HCT116 (cell line): ENCODE measurements around the gene TMEM91. TPM values are rescaled to one million over a fixed set of nuclear protein-coding genes. Genes with fewer than 3 reads are reported as not detected.

ENCODE experiments used
- ATAC-seq: fragments of 200-7000 bp; cut with Tn5 transposase; 2 replicates; pipeline ENCODE4 v1.9.1; 2020; ENCODE audit warnings: mild to moderate bottlenecking, moderate library complexity
- BruUV-seq: library from RNA; stranded (reverse); fragments of 400-500 nt; replicated peaks from 2 replicates; lab custom pipeline; 2021; lab: Mats Ljungman, UMichigan
- CTCF ChIA-PET: fragments of 300-600 bp; sonication (Branson Sonifier 250); formaldehyde crosslinking; loops from one replicate; lab custom pipeline; 2021; ENCODE audit warnings: antibody characterized with exemption; lab: Charles Lee
- POLR2A ChIA-PET: fragments of 300-600, 350-600 bp; sonication (Branson Sonifier 250); formaldehyde crosslinking; loops from one replicate; lab custom pipeline; 2021; ENCODE audit warnings: antibody characterized with exemption; lab: Charles Lee
- RAD21 ChIA-PET, 2 experiments: fragments of 300-600 bp; sonication (Branson Sonifier 250); formaldehyde crosslinking; loops; one replicate each; lab custom pipeline; 2023; ENCODE audit warnings: low total read pairs in 2 of 2; ENCODE audit not compliant: uncharacterized antibody in 2 of 2, unreplicated experiment in 2 of 2, low non-redundant PET in 1 of 2; lab: Charles Lee
- DNase-seq: peaks from one replicate; pipeline ENCODE4 v3.0.0-alpha.2; 2010; ENCODE audit warnings: low read depth, low spot score
- H2AFZ ChIP-seq: fragments of 200-600 bp; shearing (Covaris generic), sonication (generic); 2 replicates; pipeline ENCODE4 v1.6.1; 2017; ENCODE audit warnings: low read depth, mixed run types, mixed read lengths, antibody characterized with exemption, low read length; ENCODE audit not compliant: poor library complexity, severe bottlenecking
- H3K27ac ChIP-seq: 2 replicates; pipeline ENCODE4 v1.5.1; 2012; ENCODE audit warnings: low read depth, low read length
- H3K27me3 ChIP-seq: fragments of 200-600 bp; sonication (generic); 2 replicates; pipeline ENCODE4 v1.6.1; 2016; ENCODE audit warnings: mixed run types, low read length, mixed read lengths; ENCODE audit not compliant: insufficient read depth
- H3K36me3 ChIP-seq, 2 experiments: fragments of 200-500 bp in 1 of 2; fragments of 200-600 bp in 1 of 2; sonication (Bioruptor generic) in 1 of 2; sonication (generic) in 1 of 2; 2 replicates each; pipeline versions ENCODE4 v1.5.1 to v1.6.1; 2014 to 2016; ENCODE audit warnings: low read length in 2 of 2, inconsistent platforms in 1 of 2, mixed read lengths in 1 of 2, mixed run types in 1 of 2; ENCODE audit not compliant: insufficient read depth in 2 of 2, control insufficient read depth in 1 of 2
- H3K4me1 ChIP-seq, 2 experiments: fragments of 200-600 bp in 1 of 2; sonication (generic) in 1 of 2; 2 replicates each; pipeline versions ENCODE4 v1.5.1 to v1.6.1; 2012 to 2017; ENCODE audit warnings: low read length in 2 of 2, inconsistent platforms in 1 of 2, mild to moderate bottlenecking in 1 of 2, mixed read lengths in 1 of 2, mixed run types in 1 of 2, moderate library complexity in 1 of 2; ENCODE audit not compliant: insufficient read depth in 2 of 2, control insufficient read depth in 1 of 2
- H3K4me2 ChIP-seq: fragments of 200-600 bp; sonication (generic); 2 replicates; pipeline ENCODE4 v1.6.1; 2017; ENCODE audit warnings: mixed run types, low read length, mixed read lengths
- H3K4me3 ChIP-seq, 2 experiments: fragments of 200-600 bp in 1 of 2; sonication (generic) in 1 of 2; replicated peaks in 1 of 2; 2 replicates each; pipeline ENCODE4 v1.5.1; 2011 to 2016; ENCODE audit warnings: low read length in 2 of 2, control low read depth in 1 of 2, low read depth in 1 of 2, mild to moderate bottlenecking in 1 of 2, mixed read lengths in 1 of 2, mixed run types in 1 of 2
- H3K79me2 ChIP-seq: fragments of 200-600 bp; sonication (generic); 2 replicates; pipeline ENCODE4 v1.6.1; 2017; ENCODE audit warnings: mild to moderate bottlenecking, mixed run types, low read length, moderate library complexity, mixed read lengths; ENCODE audit not compliant: insufficient read depth
- H3K9ac ChIP-seq: fragments of 200-600 bp; sonication (generic); 2 replicates; pipeline ENCODE4 v1.6.1; 2016; ENCODE audit warnings: low read length, mixed read lengths
- H3K9me2 ChIP-seq: fragments of 200-600 bp; sonication (generic), shearing (Covaris generic); 2 replicates; pipeline ENCODE4 v1.6.1; 2017; ENCODE audit warnings: mixed run types, mild to moderate bottlenecking, moderate library complexity; ENCODE audit not compliant: insufficient read depth
- H3K9me3 ChIP-seq, 2 experiments: fragments of 200-500 bp in 1 of 2; fragments of 200-600 bp in 1 of 2; sonication (Bioruptor generic) in 1 of 2; sonication (generic) in 1 of 2; 2 replicates each; pipeline ENCODE4 v1.6.1; 2014 to 2017; ENCODE audit warnings: low read length in 2 of 2, mixed read lengths in 2 of 2, inconsistent platforms in 1 of 2, low read depth in 1 of 2, mild to moderate bottlenecking in 1 of 2, mixed run types in 1 of 2, moderate library complexity in 1 of 2; ENCODE audit not compliant: control insufficient read depth in 1 of 2, insufficient read depth in 1 of 2
- H4K20me1 ChIP-seq: fragments of 200-600 bp; sonication (generic), shearing (Covaris generic); 2 replicates; pipeline ENCODE4 v1.6.1; 2017; ENCODE audit warnings: mixed run types, mild to moderate bottlenecking, moderate library complexity; ENCODE audit not compliant: insufficient read depth
- CEBPB ChIP-seq: IDR thresholded peaks from 2 replicates; pipeline ENCODE4 v1.6.1; 2012; ENCODE audit warnings: low read depth
- CTCF ChIP-seq, 3 experiments: fragments of 200-600 bp in 1 of 3; sonication (generic) in 1 of 3; IDR thresholded peaks in 2 of 3; conservative IDR thresholded peaks in 1 of 3; 2 replicates each; pipeline ENCODE4 v1.5.1; 2012 to 2017; ENCODE audit warnings: low read depth in 2 of 3, low read length in 2 of 3, antibody characterized with exemption in 1 of 3, borderline replicate concordance in 1 of 3, control low read depth in 1 of 3, mild to moderate bottlenecking in 1 of 3, mixed read lengths in 1 of 3, mixed run types in 1 of 3, moderate library complexity in 1 of 3; ENCODE audit not compliant: insufficient read depth in 1 of 3
- EZH2phosphoT487 ChIP-seq: fragments of 200-600 bp; IDR thresholded peaks from 2 replicates; pipeline ENCODE4 v1.6.1; 2018; ENCODE audit warnings: antibody characterized with exemption, borderline replicate concordance
- FOSL1 ChIP-seq: IDR thresholded peaks from 2 replicates; pipeline ENCODE4 v1.6.1; 2012; ENCODE audit warnings: low read depth
- JUND ChIP-seq: IDR thresholded peaks from 2 replicates; pipeline ENCODE4 v1.6.1; 2012
- POLR2A ChIP-seq: IDR thresholded peaks from 2 replicates; pipeline ENCODE4 v1.7.0; 2011; ENCODE audit warnings: borderline replicate concordance; ENCODE audit not compliant: insufficient read depth, insufficient read length; ENCODE audit errors: extremely low read depth
- SIN3A ChIP-seq: IDR thresholded peaks from 2 replicates; pipeline ENCODE4 v1.6.1; 2012; ENCODE audit warnings: low read depth
- SP1 ChIP-seq: IDR thresholded peaks from 2 replicates; pipeline ENCODE4 v1.6.1; 2012; ENCODE audit warnings: low read depth
- SRF ChIP-seq: IDR thresholded peaks from 2 replicates; pipeline ENCODE4 v1.6.1; 2012; ENCODE audit warnings: low read depth
- YY1 ChIP-seq: IDR thresholded peaks from 2 replicates; pipeline ENCODE4 v1.6.1; 2011; ENCODE audit warnings: low read length, low read depth, moderate library complexity, mild to moderate bottlenecking; ENCODE audit not compliant: insufficient replicate concordance; ENCODE audit errors: extremely low read depth
- ZBTB33 ChIP-seq: IDR thresholded peaks from 2 replicates; pipeline ENCODE4 v1.6.1; 2011; ENCODE audit warnings: mild to moderate bottlenecking, low read length, moderate library complexity; ENCODE audit not compliant: insufficient replicate concordance; ENCODE audit errors: extremely low read depth
- intact Hi-C: fragments of 100-400 bp; cut with micrococcal nuclease; formaldehyde crosslinking; loops from 2 replicates; pipeline ENCODE4 v1.10.0; 2022
- total RNA-seq: library from RNA; stranded (reverse); gene quantifications from one replicate; pipeline ENCODE4 v1.2.1, GENCODE V29; 2021; ENCODE audit not compliant: unreplicated experiment

The TMEM91 gene
- total RNA-seq, 1 experiment from 2014 or later = 4.4 TPM

GRCh38 chr19:41335467-41335866 lies 40.9 kb upstream of the TMEM91 start:
- no peak overlapping the region for H3K27ac ChIP-seq
- H3K27me3 ChIP-seq = no peaks in the 10 kb centered on the region
- intact Hi-C loops = no loop called here
- BruUV-seq = no TSS peak
- DNase-seq (no peak), ATAC-seq (no peak)
- H3K79me2 ChIP-seq = no peaks in the 10 kb centered on the region
- no peak overlapping the region for H3K4me2 ChIP-seq
- TF ChIP-seq JUND (no peak), CTCF (IDR thresholded peaks at IDR 0.05 in 2 of 3, conservative IDR thresholded peaks at IDR 0.05 in 1 of 3; ENCODE audit: borderline replicate concordance in 1 of 3, insufficient read depth in 1 of 3, low read depth in 2 of 3, low read length in 2 of 3) (no peak), POLR2A (no peak), YY1 (no peak), SIN3A (no peak), EZH2phosphoT487 (no peak), CEBPB (no peak), ZBTB33 (no peak), FOSL1 (no peak), SP1 (no peak), SRF (no peak)
- POLR2A ChIA-PET = no interaction called here
- H2AFZ ChIP-seq = no peak overlapping the region
- H3K4me3 ChIP-seq = no peak overlapping the region
- RAD21 ChIA-PET = interaction anchor here in 1 of 2 experiments (0.6 kb wide), 1 partner anchor 131 kb away, joined by 4 read pairs; no protein-coding TSS in a partner anchor
- no peak overlapping the region for H3K9ac ChIP-seq
- CTCF ChIA-PET = no interaction called here
- no peaks in the 10 kb centered on the region for H3K9me2 ChIP-seq
- no peaks in the 10 kb centered on the region for H3K9me3 ChIP-seq
- peaks cover 0 to 5% of the 10 kb centered on the region in 2 experiments; a peak in 3 of 4 replicates for H3K36me3 ChIP-seq
- H4K20me1 ChIP-seq = no peaks in the 10 kb centered on the region
- peaks cover 0 to 5% of the 10 kb centered on the region in 2 experiments; a peak in 1 of 4 replicates for H3K4me1 ChIP-seq
